HG03442 (cell line): ENCODE results near the gene SUMF2.
"Not testable (repeated sequence)": the region's sequence is repeated elsewhere in the genome, so short reads cannot be mapped to it uniquely, and the experiment has no call there.

Experiments used
- ATAC-seq: cut with Tn5 transposase; IDR thresholded peaks from one replicate; pipeline ENCODE4 v1.9.1; 2021; ENCODE audit warnings: mild to moderate bottlenecking, moderate library complexity; ENCODE audit not compliant: unreplicated experiment

The SUMF2 gene

DNA sequence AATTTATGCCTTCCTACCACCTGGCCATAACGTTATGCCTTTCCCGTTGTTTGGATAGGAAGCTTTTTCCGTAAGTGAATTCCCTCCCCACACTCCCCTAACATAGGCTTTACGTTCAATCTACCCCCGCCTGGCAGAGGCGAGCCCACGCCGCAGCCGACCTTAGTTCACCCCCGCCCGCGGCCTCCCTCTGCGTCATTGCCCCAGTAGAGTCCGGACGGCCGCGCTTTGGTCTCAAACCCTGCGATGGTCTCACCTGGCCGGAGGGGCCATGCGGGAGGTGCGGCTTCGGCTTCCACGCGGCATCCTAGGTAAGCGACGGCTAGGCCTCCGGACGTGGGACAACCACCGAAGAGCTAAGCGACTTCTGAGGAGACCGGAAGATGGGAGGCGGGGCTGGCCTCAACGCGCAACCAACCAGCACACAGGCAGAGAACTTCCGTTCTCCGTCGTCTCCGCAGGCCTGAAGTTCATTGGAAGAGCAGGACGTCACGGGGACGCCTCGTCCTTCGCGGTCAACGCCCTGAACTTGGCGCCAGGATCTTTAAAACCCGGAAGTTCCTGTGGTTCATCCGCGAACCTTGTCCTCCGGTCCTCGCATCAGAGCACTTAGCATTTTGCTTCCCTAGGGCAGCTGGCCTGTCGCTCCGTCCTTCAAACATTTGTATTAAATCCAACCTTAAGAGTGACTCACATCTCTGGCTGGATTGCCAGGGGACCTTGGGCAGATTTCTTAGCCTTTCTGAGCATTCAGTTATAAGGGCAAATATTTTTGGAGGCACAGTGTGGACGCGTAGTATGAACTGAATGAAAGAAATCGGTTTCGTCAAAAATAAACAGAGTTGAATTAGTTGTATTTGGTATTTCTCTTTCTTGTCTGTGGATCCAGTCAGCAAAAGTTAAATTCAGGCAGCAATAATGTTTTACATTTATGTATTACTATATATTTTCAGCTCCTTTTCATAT, 42.3 kb downstream of the SUMF2 start, which contains the start of gene CHCHD2:
CHCHD2 (minus strand) TSS at position 369 of the 966 bp plus-strand sequence; CDS start at position 306, 63 bp downstream.
- ATAC-seq = peak; percentile 100

GRCh38 chr7:56107954-56108258, 43.8 kb downstream of the SUMF2 start:
- no peak for ATAC-seq

DNA sequence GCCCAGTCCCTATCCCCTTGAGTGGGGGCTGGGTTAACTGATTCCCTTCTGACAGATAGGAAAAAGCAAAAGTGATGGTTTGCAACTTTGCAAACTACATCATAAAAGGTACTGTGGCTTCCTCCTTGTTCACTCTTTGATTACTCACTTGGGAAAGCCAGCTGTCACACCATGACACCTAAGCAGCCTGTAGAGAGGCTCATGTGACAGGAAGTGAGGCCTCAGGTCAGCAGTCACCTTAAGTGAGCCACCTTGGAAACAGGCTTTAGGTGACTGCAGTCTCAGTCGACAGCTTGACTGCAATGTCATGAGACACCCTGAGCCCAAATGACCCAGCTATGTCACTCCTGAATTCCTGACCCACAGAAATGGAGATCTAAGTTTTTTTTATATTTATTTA, 46.5 kb downstream of the SUMF2 start:
- no peak for ATAC-seq

GRCh38 chr7:56112244-56112643, 48.2 kb downstream of the SUMF2 start:
- ATAC-seq = not testable (repeated sequence)

DNA sequence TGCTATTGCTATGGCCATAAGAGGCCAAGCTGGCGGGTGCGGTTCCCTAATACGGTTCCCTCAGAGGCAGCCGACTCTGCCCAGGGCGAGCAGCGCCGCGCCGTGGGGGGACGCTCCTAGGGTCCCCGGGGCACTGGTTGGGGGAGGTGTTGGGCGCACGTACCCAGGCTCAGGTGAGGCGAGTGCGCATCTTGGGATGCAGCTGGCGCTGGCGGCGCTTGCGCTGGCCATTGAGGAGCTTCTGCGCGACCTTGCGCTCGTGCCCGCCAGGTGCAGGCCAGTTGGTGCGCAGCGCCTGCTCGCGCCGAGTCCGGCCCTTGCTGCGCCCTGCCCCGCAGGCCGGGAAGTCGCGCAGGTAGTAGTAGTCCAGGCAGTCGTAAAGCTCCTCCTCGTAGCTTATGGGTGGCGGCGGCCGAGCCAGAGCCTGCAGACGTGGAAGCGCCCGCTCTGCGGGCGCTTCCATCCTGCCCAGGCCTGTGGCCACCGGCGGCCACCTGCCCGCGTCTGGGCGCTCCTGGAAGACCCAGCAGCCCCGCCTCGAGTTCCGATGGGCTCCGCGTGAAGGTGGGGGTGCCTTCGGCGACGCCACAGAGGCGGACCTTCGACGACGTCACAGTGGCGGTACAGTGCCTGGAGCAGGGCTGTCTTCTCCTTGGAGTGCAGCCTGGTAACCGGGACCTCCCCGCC, 51.9 kb downstream of the SUMF2 start, which contains the start of gene NUPR2:
NUPR2 (minus strand) TSS at position 566 of the 687 bp plus-strand sequence; CDS start at position 463, 103 bp downstream.
- ATAC-seq = no peak

- no peak for ATAC-seq
These were observed 57.4 kb downstream of the SUMF2 start for GRCh38 chr7:56121440-56121839.

DNA sequence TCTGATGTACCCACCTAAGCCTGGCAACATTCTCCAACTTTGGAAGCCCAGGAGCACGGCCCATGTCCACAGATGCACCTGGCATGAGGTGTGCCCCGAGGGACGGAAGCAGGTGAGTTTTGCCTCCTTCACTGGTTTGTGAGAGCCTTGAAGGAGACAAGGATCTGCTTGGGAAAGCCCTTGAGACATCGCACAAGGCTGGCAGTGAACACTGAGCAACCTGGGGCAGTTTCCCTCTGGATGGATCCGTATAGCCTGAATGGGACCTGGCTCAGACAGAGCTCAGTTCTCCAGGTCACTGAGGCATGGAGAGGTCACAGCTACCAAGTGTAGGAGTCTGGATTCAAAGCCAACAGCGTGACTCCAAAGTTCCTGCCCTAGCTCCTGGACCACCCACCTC, 60.9 kb downstream of the SUMF2 start:
- no peak for ATAC-seq

GRCh38 chr7:56125831-56126230, 61.7 kb downstream of the SUMF2 start:
- ATAC-seq = no peak

GRCh38 chr7:56127241-56127975, 63.3 kb downstream of the SUMF2 start:
- no peak for ATAC-seq
